ENCODE measurements around the gene PPARGC1A. TPM values are rescaled to one million over a fixed set of nuclear protein-coding genes. Genes with fewer than 3 reads are reported as not detected.

PPARGC1A gene
- polyA plus RNA-seq, 2 of the 4 experiments (the other 2 are of a cell fraction), result 0.04 TPM

GRCh38 chr4:23861897-23862296 is 27.9 kb downstream of the PPARGC1A start:
- no peak overlapping the region for H3K27ac ChIP-seq
- H3K4me3 ChIP-seq, result no peak overlapping the region
- POLR2A ChIA-PET, result no interaction called here
- ATAC-seq, result no peak
- DNase-seq (ENCODE audit: low read depth in 1 of 2, low spot score in 1 of 2), result no peak
- no peak for TF ChIP-seq FOSB (CRISPR knock-in tag; IDR thresholded peaks at IDR 0.05)
- no peak for TF ChIP-seq ZC3H11A (IDR thresholded peaks at IDR 0.05)
- TF ChIP-seq TFCP2L1 (CRISPR knock-in tag; IDR thresholded peaks at IDR 0.05), result no peak
- no peak for TF ChIP-seq POLR2A (IDR thresholded peaks at IDR 0.05; ENCODE audit: low read length)
- no peak for TF ChIP-seq ESRRA (IDR thresholded peaks at IDR 0.05; ENCODE audit: borderline replicate concordance, low read length)
- no peak for TF ChIP-seq ZFP36 (IDR thresholded peaks at IDR 0.05; ENCODE audit: borderline replicate concordance, partially characterized antibody)
- TF ChIP-seq EHMT2 (IDR thresholded peaks at IDR 0.05; ENCODE audit: low read depth), result no peak
- no peak for TF ChIP-seq BHLHE40 (IDR thresholded peaks at IDR 0.05; ENCODE audit: low read depth, low read length)
- CTCF ChIA-PET, result no interaction called here
- no peak overlapping the region for H3K4me2 ChIP-seq
- no peaks in the 10 kb centered on the region for H3K9me3 ChIP-seq
- H3K4me1 ChIP-seq, result no peaks in the 10 kb centered on the region
- FAIRE-seq, result no peak
- WGBS (ENCODE audit: missing lambda C conversion rate), result 0% methylated on average over 1 of the region's 1 CpG

- no peaks in the 10 kb centered on the region for H3K9me3 ChIP-seq
- DNase-seq (ENCODE audit: low read depth in 1 of 2, low spot score in 1 of 2) (no peak), FAIRE-seq (no peak), ATAC-seq (no peak)
- H3K4me2 ChIP-seq, result no peak overlapping the region
- no peak overlapping the region for H3K4me3 ChIP-seq
- H3K4me1 ChIP-seq, result no peaks in the 10 kb centered on the region
- ChIA-PET CTCF (no interaction called here), POLR2A (no interaction called here)
- no peak for TF ChIP-seq MAX (IDR thresholded peaks at IDR 0.05)
- no peak for TF ChIP-seq POLR2AphosphoS2 (conservative IDR thresholded peaks at IDR 0.05; ENCODE audit: low read length)
- TF ChIP-seq RAD21 (conservative IDR thresholded peaks at IDR 0.05 in 1 of 2, IDR thresholded peaks at IDR 0.05 in 1 of 2), result no peak
- TF ChIP-seq REST (IDR thresholded peaks at IDR 0.05), result no peak
- no peak for TF ChIP-seq CHD2 (IDR thresholded peaks at IDR 0.05; ENCODE audit: low read length, partially characterized antibody)
- no peak for TF ChIP-seq CBX8 (IDR thresholded peaks at IDR 0.05)
- 8% methylated on average over 3 of the region's 3 CpGs for WGBS (ENCODE audit: missing lambda C conversion rate)
- no peak overlapping the region for H3K27ac ChIP-seq
Measured at GRCh38 chr4:23860919-23861318, 28.9 kb downstream of the PPARGC1A start.

GRCh38 chr4:23857367-23857959 is 32.4 kb downstream of the PPARGC1A start:
- Histone ChIP-seq H3K9me3 (no peaks in the 10 kb centered on the region), H3K4me2 (no peak overlapping the region), H3K27ac (no peak overlapping the region), H3K4me3 (no peak overlapping the region), H3K4me1 (no peaks in the 10 kb centered on the region)
- ChIA-PET POLR2A (no interaction called here), CTCF (interaction anchor here (0.7 kb wide), 1 partner anchor 562 kb away, joined by 3 read pairs; no protein-coding TSS in a partner anchor)
- ATAC-seq (no peak), FAIRE-seq (no peak), DNase-seq (ENCODE audit: low read depth in 1 of 2, low spot score in 1 of 2) (no peak)
- 19% methylated on average over 4 of the region's 4 CpGs for WGBS (ENCODE audit: missing lambda C conversion rate)
- TF ChIP-seq KDM1A (IDR thresholded peaks at IDR 0.05; ENCODE audit: low read depth) (no peak), ELK1 (IDR thresholded peaks at IDR 0.05; ENCODE audit: low read depth, low read length) (no peak), CBX8 (IDR thresholded peaks at IDR 0.05) (no peak), HEYL (CRISPR knock-in tag; IDR thresholded peaks at IDR 0.05) (no peak), BHLHE40 (IDR thresholded peaks at IDR 0.05; ENCODE audit: low read depth, low read length) (no peak), NFE2L2 (conservative IDR thresholded peaks at IDR 0.05; ENCODE audit: low read length) (no peak)
